ENCODE results near the gene ZNF587B.
"Not testable (repeated sequence)": the region's sequence is repeated elsewhere in the genome, so short reads cannot be mapped to it uniquely, and the experiment has no call there.

The ZNF587B gene

DNA sequence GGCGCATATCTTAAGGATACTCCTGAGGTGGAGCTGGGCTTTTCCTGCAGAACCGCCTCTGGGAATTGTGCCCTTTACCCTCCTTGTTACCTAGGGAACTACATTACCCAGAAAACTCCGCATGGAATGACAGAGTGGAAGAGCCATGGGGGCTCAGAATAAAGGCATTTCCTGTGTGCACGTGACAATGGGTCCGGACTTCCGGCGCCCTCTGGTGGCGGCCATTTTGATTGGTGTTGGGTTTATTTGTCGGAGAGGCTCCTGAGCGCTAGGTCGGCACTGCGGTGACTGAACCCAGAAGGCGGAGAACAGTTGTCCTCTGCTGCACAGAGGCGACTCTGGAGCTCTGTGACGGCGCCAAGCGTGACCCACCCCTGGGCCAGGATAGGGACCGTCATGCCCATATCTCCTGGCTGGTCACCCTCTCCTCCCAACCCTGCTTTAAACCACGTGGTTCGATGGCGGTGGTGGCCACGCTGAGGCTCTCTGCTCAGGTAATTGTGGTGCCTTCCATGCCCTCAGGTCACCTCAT lies at the start of gene ZNF587B:
ZNF587B (plus strand) TSS at position 229 of the 532 bp plus-strand sequence; CDS start at position 459, 230 bp downstream.
- peak; percentile 70 for DNase-seq (ENCODE audit: low read depth)

DNA sequence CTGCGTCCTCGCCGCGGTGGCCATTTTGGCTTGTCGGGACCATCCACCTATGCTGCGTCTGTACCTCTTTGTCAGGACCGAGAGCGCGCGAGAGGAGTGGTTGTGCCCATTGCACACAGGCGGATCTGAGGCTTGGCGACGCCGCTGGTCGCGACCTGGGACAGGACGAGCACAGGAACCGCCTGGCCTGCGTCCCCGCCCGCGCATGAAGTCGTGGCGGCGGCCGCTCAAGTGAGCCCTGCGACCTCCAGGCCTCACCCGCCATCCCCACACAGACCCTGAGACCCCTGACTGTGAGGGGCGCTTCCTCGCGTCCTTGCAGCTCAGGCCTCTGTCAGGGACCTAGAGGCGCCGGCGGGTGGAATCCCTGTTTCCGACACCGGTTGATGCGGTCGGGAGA lies 43.8 kb upstream of the ZNF587B start:
- DNase-seq (ENCODE audit: low read depth): no peak

DNA sequence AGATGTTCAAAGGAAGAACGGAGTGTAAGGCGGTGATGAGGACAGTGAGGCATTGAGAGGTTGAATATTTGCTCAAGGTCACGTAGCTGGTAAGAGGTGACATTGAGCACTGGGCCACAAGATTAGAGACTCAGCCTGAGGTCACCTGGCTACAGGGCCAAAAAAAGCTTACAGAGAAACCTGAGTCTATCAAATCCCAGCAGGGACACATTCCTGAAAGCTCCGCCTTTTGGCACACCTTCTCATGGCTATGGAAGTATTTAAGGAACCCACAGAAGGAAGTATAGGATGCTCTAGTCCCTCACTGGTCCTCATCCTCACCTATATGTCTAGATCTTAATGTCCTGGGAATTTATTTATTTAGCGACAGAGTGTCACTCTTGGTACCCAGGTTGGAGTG lies 43.2 kb upstream of the ZNF587B start:
- no peak for DNase-seq (ENCODE audit: low read depth)

DNA sequence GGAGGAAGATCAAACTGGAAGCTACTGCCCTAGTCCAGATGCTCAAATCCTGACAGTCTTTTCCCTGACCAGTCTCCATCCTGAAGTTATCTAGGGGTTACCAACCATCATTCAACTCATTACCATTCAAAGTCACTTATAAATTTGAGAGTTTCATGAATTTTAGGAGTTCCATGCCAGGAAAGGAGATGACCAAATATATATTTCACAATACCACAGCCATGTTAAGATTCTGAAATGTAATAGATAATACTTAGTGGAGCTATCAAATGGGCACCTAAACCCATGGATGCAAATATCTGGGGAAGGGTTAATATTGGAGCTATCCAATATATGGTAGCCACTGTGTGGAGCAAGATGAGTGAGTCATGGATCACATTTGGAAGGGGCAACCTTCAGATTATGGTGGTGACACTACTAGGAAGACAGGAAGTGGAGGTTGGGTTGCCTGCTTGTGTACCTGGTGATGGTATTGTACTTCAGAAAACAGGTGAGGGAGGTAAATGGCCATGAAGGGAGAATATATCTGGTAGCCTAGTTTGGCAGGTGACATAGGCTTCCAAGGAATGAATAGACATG lies 41.9 kb upstream of the ZNF587B start:
- no peak for DNase-seq (ENCODE audit: low read depth)

DNA sequence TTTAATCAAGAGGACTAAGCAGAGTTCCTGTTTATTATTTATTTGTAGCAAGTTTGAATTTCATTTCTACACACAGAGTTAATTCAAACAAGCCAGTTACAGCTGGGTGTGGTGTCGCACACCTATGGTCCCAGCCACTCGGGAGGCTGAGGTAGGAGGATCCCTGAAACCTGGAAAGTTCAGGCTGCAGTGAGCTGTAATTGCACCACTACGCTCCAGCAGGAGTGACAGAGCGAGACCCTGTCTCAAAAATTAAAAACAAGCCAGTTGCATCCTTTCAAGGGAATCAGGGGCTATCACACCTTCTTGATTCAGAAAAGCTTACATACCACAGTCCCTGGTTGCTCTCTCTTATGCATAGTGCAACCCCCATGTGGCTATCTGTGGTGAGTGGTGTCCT lies 40.8 kb upstream of the ZNF587B start:
- DNase-seq (ENCODE audit: low read depth): no peak

DNA sequence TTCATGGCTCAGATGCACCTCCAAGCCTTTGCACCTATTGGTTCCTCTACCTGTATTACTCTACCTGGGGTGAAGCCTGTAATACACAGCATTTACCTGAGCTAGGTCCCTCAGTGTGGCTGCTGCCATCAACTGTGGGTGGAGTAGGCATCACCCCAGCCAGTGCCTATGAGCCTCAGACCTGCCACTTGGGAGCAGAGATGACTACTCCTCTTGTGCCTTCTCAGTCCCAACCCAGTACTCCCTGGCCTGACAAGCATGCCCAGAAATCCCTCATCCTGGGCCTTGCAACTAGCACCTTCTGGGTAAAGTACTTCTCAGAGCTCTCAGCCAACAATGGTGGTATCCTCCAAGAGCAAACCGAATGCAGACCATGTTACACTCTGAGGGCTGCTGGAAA lies 33.5 kb upstream of the ZNF587B start:
- DNase-seq (ENCODE audit: low read depth): not testable (repeated sequence)

DNA sequence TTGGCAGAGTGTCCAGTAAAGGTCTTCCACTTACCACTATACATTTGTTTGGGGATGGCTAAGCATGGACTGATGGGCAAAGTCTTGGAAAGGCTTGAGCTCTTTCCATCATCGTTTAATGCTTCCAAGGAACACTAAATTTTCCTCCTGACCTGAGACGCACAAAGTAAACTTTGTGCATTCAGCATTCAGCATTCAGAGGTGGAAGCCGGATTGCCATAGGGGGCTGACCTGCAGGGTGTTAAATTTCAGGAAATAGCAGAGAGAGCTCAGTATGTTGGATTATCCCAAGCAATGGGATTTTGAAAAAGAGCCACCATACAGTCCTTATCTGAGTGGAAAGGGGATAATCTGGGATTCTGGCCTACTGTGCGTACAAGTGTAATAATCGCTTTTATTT lies 29.4 kb upstream of the ZNF587B start:
- DNase-seq (ENCODE audit: low read depth): no peak

DNA sequence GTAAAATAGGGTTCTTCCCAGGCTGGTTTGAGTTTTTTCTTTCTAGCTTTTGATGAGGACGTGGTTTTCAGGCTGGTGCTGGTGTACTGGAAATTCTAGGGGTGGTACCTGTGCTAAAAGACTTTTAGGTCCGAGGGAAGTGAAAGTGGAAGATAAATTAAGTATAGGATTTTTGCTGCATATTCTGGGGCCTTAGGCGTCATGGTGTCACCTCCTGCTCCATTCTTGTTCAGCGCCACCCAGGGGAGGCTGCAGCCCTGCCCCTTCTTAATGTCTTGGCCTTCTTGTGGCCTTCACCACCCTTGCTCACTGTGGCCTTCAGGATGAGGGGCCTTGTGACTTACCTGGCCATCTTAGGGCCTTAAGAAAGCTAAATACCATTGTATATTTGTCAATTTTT lies 27.8 kb upstream of the ZNF587B start:
- no peak for DNase-seq (ENCODE audit: low read depth)

DNA sequence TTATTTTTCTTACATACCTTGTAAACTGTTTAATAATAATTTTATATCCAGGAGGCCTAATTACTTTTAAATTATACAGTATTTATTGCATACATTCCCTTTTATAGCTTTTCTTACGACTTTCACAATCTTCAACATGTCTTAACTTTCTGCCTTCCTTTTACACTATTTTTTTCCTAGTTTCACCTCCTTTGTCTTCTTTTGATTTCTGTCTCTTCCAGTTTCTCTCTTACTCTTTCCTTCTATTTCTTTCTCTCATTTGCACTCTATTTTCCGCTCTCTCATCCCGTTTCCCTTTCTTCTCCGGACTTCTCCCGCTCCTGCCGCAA lies 26.9 kb upstream of the ZNF587B start:
- DNase-seq (ENCODE audit: low read depth): no peak

DNA sequence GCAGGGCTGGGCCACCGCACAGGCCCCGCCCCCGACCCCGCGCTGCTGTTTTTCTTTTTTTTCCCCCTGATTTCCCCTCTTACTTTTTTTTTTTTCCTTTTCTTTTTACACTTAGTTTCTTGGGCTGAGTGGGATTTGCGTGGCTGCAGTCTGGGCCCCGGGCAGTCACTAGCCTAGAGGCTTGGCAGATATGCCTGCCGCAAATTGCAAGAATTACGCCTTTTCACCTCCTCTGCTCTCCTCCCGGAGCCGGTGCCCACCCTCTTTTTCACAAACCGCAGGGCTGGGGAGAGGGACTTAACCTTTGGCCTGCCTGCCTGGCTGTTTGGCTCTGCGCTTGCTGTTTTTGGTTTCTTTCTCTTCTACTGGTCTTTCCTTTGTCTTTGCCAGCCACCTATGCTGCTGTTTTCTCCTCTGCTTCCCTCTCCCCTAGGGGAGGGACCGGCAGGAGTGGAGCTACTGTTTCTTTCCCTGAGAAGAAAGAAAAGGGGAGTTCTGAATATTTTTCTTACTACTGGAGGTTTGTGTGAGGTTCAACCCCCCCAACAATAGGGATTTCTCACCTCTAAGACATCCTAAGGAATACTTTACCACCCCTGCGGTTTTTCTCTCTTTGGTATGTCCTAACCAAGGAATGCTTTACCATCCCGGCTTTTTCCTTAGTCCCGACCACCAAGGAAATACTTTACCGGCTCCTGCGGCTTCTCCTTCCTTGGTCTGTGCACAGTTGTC lies 26.3 kb upstream of the ZNF587B start:
- peak; percentile 78 for DNase-seq (ENCODE audit: low read depth)

DNA sequence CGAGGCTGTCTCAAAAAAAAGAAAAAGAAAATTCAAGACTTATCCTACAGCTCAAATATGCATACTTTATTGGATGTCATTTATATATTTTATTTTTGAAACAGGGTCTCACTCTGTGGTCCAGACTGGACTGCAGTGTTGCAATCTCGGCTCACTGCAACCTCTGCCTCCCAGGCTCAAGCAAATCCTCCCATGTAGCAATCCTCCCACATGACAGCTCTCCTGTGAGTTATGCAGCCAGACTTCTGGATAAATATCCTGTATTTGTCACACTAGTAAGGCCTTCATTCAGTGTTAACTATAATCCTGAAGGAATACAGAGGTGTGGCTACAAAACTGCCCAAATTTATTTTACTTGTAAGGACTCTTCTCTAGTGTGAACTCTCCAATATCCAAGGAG lies 22.6 kb upstream of the ZNF587B start:
- peak; percentile 75 for DNase-seq (ENCODE audit: low read depth)

DNA sequence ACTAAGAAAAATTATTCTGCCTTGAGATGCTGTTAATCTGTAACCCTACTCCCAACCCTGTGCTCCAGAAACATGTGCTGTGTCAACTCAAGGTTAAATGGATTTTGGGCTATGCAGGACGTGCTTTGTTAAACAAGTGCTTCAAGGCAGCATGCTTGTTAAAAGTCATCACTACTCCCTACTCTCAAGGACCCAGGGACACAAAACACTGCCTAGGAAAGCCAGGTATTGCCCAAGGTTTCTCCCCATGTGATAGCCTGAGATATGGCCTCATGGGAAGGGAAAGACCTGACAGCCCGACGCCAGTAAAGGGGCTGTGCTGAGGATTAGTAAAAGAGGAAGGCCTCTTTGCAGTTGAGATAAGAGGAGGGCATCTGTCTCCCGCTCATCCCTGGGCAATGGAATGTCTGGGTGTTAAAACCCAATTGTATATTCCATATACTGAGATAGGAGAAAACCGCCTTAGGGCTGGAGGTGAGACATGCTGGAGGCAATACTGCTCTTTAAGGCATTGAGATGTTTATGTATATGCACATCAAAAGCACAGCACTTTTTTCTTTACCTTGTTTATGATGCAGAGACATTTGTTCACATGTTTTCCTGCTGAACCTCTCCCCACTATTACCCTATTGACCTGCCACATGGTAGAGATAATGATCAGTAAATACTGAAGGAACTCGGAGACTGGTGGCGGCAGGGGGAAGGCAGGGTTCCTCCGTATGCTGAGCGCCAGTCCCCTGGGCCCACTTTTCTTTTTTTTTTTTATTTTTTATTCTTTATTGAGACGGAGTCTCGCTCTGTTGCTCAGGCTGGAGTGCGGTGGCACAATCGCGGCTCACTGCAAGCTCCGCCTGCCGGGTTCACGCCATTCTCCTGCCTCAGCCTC lies 19.4 kb upstream of the ZNF587B start:
- DNase-seq (ENCODE audit: low read depth): not testable (repeated sequence)

DNA sequence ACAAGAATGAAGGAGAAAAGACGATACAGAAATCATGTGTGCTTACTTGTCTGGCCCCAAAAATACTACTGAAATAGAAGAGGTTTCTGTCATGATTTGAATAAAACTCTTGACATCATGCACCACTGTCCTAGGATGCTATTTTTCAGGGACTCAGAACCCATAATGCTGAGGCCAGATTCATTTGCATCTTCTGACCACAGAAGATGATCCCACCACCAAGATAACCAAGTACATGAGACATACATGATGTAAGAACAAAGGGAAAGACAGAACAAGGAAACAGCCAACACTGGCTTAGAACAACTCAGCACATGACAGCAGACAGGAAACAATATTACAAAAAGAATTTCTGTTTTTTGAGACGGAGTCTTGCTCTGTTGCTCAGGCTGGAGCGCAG lies 17.9 kb upstream of the ZNF587B start:
- DNase-seq (ENCODE audit: low read depth): peak; percentile 25

DNA sequence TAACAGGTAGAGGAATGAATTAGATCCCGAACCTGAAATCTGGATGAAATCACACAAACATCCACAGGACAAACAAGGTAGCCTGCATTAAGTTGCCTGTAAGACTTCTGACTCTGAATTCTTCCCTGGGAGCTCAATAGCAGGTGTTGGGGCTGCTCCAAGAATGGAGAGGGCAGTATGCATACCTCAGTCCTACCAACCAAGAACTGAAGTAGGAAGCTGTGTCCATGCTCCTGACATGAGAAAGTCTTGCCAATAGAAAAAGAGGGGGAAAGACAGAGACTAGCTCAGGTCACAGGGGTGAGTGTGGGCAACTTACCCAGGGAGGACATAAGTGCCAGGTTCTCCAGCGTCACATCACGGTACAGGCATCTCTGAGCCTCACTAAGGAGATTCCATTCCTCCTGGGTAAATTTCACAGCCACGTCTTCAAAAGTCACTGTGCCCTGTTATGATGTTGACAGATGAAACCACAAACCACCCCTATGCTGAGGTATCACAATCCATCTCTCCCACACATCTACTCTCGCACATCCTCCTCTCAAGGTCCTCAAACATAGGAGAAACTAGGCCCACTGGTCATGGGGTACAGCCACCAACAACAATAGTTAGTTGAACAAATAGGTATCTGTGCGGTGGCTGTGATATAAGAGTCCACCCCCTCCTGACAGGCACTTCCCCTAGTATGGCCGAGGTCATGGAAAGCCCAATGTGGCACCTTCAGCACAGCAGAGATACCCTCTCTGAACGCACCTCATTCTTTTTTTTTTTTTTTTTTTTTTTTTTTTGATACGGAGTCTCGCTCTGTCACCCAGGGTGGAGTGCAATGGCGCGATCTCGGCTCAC lies 16.9 kb upstream of the ZNF587B start:
- DNase-seq (ENCODE audit: low read depth): not testable (repeated sequence)

DNA sequence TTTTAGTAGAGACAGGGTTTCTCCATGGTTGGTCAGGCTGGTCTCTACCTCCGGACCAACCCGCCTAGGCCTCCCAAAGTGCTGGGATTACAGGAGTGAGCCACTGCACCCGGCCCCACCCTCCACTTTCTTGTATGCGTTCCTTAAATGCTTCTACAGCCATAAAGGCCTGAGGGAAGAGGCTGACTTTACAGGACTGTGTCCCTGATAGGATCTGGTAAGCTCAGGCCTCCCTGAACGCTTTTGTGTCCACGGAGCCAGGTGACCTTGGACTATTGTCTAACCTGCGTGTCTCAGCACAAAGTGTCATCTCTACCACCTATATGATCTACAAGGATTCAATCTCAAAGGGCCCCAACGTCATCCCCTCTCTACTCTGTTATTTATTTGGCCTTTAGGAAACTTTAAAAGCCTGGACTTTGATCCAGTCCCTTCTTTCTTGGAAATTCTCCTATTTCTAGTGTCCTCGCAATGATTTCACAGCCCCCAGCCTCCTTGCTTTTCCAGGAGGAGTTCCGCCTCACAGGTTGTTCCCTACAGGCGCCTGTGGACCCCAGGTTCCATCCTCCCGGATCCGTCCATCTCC lies 16.1 kb upstream of the ZNF587B start:
- no peak for DNase-seq (ENCODE audit: low read depth)

DNA sequence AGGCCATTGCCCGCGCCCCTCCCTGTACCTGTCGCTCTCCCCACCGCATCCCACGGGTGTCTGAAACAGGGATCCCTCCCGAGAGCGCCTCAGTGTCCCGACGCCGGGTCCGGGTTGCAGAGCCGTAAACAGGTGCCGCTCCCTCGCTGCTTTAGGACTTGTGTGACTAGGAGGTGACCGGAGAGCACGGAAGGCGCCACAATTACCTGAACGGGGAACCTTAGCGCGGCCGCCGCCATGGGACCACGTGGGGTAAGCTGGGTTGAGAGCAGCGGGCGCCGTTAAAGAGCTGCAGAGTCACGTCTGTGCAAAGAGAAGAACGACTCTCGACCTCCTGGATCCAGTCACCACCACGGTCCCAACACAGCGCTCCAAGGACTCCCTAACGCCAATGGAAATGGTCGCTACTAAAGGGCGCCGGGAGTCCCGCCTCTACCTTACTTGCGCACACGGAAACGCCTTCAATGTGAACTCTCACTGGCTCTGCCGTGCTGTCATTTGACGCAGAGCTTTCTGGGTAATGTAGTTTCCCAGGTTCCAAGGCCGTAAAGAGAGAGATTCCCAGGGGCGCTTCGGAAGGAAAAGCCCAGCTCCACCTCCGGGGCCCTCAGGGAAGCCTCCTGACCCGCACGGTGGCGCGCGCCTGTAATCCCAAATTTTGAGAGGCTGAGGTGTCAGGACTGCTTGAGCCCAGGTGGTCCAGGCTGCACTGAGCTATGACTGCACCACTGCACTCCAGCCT lies 15.4 kb upstream of the ZNF587B start, which contains the start of gene ZNF552:
ZNF552 (minus strand) TSS at position 409 of the 742 bp plus-strand sequence; CDS start at position 239, 170 bp downstream.
- DNase-seq (ENCODE audit: low read depth): peak; percentile 93

DNA sequence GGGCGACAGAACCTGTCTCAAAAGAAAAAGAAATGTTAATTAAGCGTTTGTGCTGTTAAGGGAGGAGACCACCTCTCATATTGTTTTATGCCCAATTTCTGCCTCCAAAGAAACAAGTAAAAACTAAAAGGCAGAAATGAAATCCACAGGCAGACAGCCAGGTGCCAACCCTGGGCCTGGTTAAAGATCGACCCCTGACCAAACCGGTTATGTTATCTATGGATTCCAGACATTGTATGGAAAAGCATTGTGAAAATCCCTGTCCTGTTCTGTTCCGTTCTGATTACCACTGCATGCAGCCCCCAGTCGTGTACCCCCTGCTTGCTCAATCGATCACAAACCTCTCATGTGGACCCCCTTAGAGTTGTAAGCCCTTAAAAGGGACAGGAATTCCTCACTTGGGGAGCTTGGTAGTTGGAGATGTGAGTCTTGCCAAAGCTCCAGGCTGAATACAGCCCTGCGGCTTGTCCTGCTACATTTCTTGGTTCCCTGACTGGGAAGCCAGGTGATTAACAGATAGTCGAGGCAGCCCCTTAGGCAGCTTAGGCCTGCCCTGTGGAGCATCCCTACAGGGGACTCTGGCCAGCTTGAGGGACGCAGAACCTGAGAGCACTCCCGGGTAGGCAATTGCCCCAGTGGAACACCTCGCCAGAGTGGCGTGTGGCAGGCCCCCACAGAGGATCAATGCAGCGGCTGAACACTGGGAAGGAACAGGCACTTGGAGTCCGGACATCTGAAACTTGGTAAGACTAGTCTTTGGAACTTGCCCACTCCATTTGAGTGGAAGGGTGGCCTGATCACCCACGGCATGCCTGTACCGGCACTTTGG lies 14.6 kb upstream of the ZNF587B start:
- DNase-seq (ENCODE audit: low read depth): no peak

DNA sequence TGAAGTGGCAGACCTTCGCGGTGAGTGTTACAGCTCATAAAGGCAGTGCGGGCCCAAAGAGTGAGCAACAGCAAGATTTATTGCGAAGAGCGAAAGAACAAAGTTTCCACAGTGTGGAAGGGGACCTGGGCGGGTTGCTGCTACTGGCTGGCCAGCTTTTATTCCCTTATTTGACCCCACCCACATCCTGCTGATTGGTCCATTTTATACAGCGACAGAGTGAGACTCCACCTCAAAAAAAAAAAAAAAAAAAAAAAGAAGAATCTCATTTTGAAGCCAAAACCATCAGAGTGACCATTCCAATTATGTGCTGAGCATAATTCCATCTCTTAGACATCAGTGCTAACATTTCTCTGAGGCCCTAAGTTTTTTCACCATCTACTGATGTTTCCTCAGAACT lies 13.4 kb upstream of the ZNF587B start:
- DNase-seq (ENCODE audit: low read depth): no peak

DNA sequence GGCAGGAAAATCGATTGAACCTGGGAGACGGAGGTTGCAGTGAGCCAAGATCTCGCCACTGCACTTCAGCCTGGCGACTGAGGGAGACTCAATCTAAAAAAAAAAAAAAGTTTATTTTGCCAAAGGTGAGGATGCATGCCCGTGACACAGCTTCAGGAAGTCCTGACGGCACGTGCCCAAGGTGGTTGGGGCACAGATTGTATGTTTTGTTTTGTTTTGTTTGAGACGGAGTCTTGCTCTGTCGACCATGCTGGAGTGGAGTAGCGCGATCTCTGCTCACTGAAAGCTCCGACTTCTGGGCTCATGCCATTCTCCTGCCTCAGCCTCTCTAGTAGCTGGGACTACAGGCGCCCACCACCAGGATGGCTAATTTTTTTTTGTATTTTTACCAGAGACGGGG lies 12.1 kb upstream of the ZNF587B start:
- no peak for DNase-seq (ENCODE audit: low read depth)

DNA sequence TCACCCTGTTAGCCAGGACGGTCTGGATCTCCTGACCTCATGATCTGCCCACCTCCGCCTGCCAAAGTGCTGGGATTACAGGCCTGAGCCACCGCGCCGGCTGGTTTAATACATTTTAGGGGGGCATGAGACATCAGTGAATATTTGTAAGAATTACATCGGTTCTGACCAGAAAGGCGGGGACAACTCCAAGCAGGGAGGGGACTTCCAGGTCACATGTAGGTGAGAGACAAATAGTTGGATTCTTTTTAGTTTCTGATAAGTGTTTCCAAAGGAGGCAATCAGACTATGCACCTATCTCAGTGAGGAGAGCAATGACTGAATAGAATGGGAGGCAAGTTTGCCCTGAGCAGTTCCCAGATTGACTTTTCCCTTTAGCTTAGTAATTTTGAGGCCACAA lies 11.7 kb upstream of the ZNF587B start:
- DNase-seq (ENCODE audit: low read depth): no peak

Data from iris pigment epithelial cell (primary cell).